ENCODE measurements around the gene VRK1. TPM values are rescaled to one million over a fixed set of nuclear protein-coding genes. Genes with fewer than 3 reads are reported as not detected.

The VRK1 gene
- total RNA-seq, 2 experiments from 2014 or later, result 97.5 to 97.9 TPM

DNA sequence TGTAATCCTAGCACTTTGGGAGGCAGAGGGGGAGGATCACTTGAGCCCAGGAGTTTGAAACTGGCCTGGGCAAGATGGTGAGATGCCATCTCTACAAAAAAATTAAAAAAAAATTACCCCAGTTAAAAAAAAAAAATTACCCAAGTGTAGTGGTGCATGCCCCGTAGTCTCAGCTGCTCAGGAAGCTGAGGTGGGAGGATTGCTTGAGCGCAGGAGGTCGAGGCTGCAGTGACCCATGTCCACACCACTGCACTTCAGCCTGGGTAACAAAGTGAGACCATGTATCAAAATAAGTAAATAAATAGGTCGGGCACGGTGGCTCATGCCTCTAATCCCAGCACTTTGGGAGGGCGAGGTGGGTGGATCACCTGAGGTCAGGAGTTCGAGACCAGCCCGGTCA is 128.8 kb downstream of the VRK1 start:
- H4K20me1 ChIP-seq (ENCODE audit: insufficient read depth, low read length), result no peaks in the 10 kb centered on the region
- no peak overlapping the region for H3K4me3 ChIP-seq (ENCODE audit: low read depth, low read length, poor library complexity, severe bottlenecking)
- intact Hi-C loops (cut with micrococcal nuclease; ENCODE audit: unreplicated experiment), result no loop called here
- H3K9me3 ChIP-seq (ENCODE audit: low read length), result no peaks in the 10 kb centered on the region
- H3K4me2 ChIP-seq (ENCODE audit: low read length), result no peak overlapping the region
- H2AFZ ChIP-seq (ENCODE audit: low read length), result no peak overlapping the region
- no peaks in the 10 kb centered on the region for H3K36me3 ChIP-seq (ENCODE audit: insufficient read depth, low read length)
- POLR2A ChIA-PET, result no interaction called here
- DNase-seq (ENCODE audit: low spot score), result no peak
- no TSS peak for BruUV-seq (replicated peaks)
- H3K9me2 ChIP-seq (ENCODE audit: insufficient read depth, low read length), result no peaks in the 10 kb centered on the region
- H3K27ac ChIP-seq (ENCODE audit: low read depth, low read length, poor library complexity, severe bottlenecking), result no peak overlapping the region
- CTCF ChIA-PET (ENCODE audit: unreplicated experiment), result no interaction called here
- TF ChIP-seq EZH2phosphoT487 (IDR thresholded peaks at IDR 0.05; ENCODE audit: borderline replicate concordance, low read depth, low read length) (no peak), CTCF (conservative IDR thresholded peaks at IDR 0.05; ENCODE audit: low read length) (no peak)
- H3K4me1 ChIP-seq (ENCODE audit: insufficient read depth, low read length, poor library complexity, severe bottlenecking), result no peaks in the 10 kb centered on the region
- H3K79me2 ChIP-seq (ENCODE audit: insufficient read depth, low read depth, low read length), result no peaks in the 10 kb centered on the region

- Histone ChIP-seq H3K9me3 (ENCODE audit: low read length) (no peaks in the 10 kb centered on the region), H3K27ac (ENCODE audit: low read depth, low read length, poor library complexity, severe bottlenecking) (no peak overlapping the region), H3K9me2 (ENCODE audit: insufficient read depth, low read length) (no peaks in the 10 kb centered on the region), H3K36me3 (ENCODE audit: insufficient read depth, low read length) (no peaks in the 10 kb centered on the region), H4K20me1 (ENCODE audit: insufficient read depth, low read length) (no peaks in the 10 kb centered on the region), H3K4me3 (ENCODE audit: low read depth, low read length, poor library complexity, severe bottlenecking) (no peak overlapping the region), H3K4me2 (ENCODE audit: low read length) (no peak overlapping the region), H2AFZ (ENCODE audit: low read length) (no peak overlapping the region), H3K79me2 (ENCODE audit: insufficient read depth, low read depth, low read length) (no peaks in the 10 kb centered on the region), H3K4me1 (ENCODE audit: insufficient read depth, low read length, poor library complexity, severe bottlenecking) (no peaks in the 10 kb centered on the region)
- BruUV-seq (replicated peaks), result no TSS peak
- ChIA-PET POLR2A (no interaction called here), CTCF (ENCODE audit: unreplicated experiment) (no interaction called here)
- no peak for TF ChIP-seq CTCF (conservative IDR thresholded peaks at IDR 0.05; ENCODE audit: low read length)
- no peak for TF ChIP-seq EZH2phosphoT487 (IDR thresholded peaks at IDR 0.05; ENCODE audit: borderline replicate concordance, low read depth, low read length)
- intact Hi-C loops (cut with micrococcal nuclease; ENCODE audit: unreplicated experiment), result no loop called here
- no peak for DNase-seq (ENCODE audit: low spot score)
These were observed 131.7 kb downstream of the VRK1 start for GRCh38 chr14:96928779-96929380.

DNA sequence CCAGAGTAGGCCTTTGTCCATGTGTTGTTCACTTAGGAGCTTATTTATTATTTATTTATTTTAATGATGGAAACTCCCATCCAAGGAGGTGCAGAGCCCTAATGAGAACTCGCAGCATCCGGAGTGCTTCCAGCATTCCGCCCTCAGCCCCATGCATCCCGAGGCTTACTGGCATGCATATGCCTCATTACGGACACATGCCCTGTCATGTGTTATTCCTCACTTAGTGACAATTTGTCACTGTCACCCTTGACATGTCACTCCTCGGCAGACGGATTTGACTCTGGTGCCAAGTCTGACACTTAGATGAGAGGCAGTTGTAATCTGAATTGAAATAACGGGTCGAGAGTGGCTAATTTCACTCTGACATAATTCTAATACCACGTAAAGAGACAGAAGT is 132.8 kb downstream of the VRK1 start:
- Histone ChIP-seq H3K79me2 (ENCODE audit: insufficient read depth, low read depth, low read length) (no peaks in the 10 kb centered on the region), H3K36me3 (ENCODE audit: insufficient read depth, low read length) (no peaks in the 10 kb centered on the region), H3K4me3 (ENCODE audit: low read depth, low read length, poor library complexity, severe bottlenecking) (no peak overlapping the region), H3K4me2 (ENCODE audit: low read length) (no peak overlapping the region), H4K20me1 (ENCODE audit: insufficient read depth, low read length) (no peaks in the 10 kb centered on the region), H3K9me2 (ENCODE audit: insufficient read depth, low read length) (no peaks in the 10 kb centered on the region), H2AFZ (ENCODE audit: low read length) (no peak overlapping the region), H3K4me1 (ENCODE audit: insufficient read depth, low read length, poor library complexity, severe bottlenecking) (no peaks in the 10 kb centered on the region), H3K27ac (ENCODE audit: low read depth, low read length, poor library complexity, severe bottlenecking) (no peak overlapping the region), H3K9me3 (ENCODE audit: low read length) (no peaks in the 10 kb centered on the region)
- CTCF ChIA-PET (ENCODE audit: unreplicated experiment), result no interaction called here
- TF ChIP-seq EZH2phosphoT487 (IDR thresholded peaks at IDR 0.05; ENCODE audit: borderline replicate concordance, low read depth, low read length) (no peak), CTCF (conservative IDR thresholded peaks at IDR 0.05; ENCODE audit: low read length) (no peak)
- no TSS peak for BruUV-seq (replicated peaks)
- POLR2A ChIA-PET, result no interaction called here
- DNase-seq (ENCODE audit: low spot score), result no peak
- intact Hi-C loops (cut with micrococcal nuclease; ENCODE audit: unreplicated experiment), result no loop called here
